Mucosa of descending colon (tissue), 3 donors: Measurements from ENCODE around the gene GSS. TPM values are rescaled to one million over a fixed set of nuclear protein-coding genes. Genes with fewer than 3 reads are reported as not detected.

Source experiments
- ATAC-seq: fragments of 200-7000 bp; cut with Tn5 transposase; one replicate; pipeline ENCODE4 v1.9.1; 2020; ENCODE audit warnings: mild to moderate bottlenecking, moderate library complexity
- DNase-seq, 3 donors: peaks; one replicate each; pipeline ENCODE4 v3.0.0-alpha.2; 2020
- H3K36me3 ChIP-seq: fragments of 200-600 bp; one replicate; pipeline ENCODE4 v1.8.0; 2021; ENCODE audit warnings: low read depth, mild to moderate bottlenecking
- H3K4me1 ChIP-seq: fragments of 200-600 bp; one replicate; pipeline ENCODE4 v1.8.0; 2021; ENCODE audit warnings: low read depth, mild to moderate bottlenecking
- H3K4me3 ChIP-seq: fragments of 200-600 bp; one replicate; pipeline ENCODE4 v1.8.0; 2021; ENCODE audit warnings: mild to moderate bottlenecking
- H3K9me3 ChIP-seq: fragments of 200-600 bp; one replicate; pipeline ENCODE4 v1.8.0; 2021; ENCODE audit warnings: mild to moderate bottlenecking
- CTCF ChIP-seq: fragments of 200-600 bp; IDR thresholded peaks from one replicate; pipeline ENCODE4 v1.8.0; 2022; ENCODE audit warnings: antibody characterized with exemption, mild to moderate bottlenecking
- intact Hi-C, 2 donors: fragments of 100-400 bp; cut with DNase I in 1 of 2; cut with micrococcal nuclease in 1 of 2; formaldehyde crosslinking; loops; one replicate each; pipeline versions ENCODE4 v1.11.0 to v1.11.1; 2022; cut with DNase I, micrococcal nuclease
- total RNA-seq, 3 donors: library from RNA; stranded (reverse); fragmentation: NEBNext Ultra II Directional in 2 of 3; extraction: Animal tissue kit (Norgen Biotek cat#: 25700) in 2 of 3; gene quantifications; one replicate each; pipeline versions ENCODE4 v1.2.1 to v1.2.4, GENCODE V29; 2021 to 2023
- donor health status: DM: no; HTN: no; CAD: no; lungs with moderate emphysema.
- donor health status: DM: no; HTN: no; CAD: no.
- donor health status: DM: no; HTN: yes; CAD: no.

The GSS gene
- total RNA-seq, 3 donors from 2014 or later, result 45.2 to 97.3 (median 91.8) TPM

GRCh38 chr20:34995696-34996095 is 40.1 kb upstream of the GSS start:
- no peak for TF ChIP-seq CTCF
- intact Hi-C loops, result no loop called here
- Histone ChIP-seq H3K9me3 (no peaks in the 10 kb centered on the region), H3K36me3 (peaks cover 5% of the 10 kb centered on the region), H3K4me1 (peaks cover 4% of the 10 kb centered on the region), H3K4me3 (no peak overlapping the region)
- ATAC-seq, result no peak
- DNase-seq, result peak in 1 of 3 donors; percentile 34

GRCh38 chr20:34995192-34995591 is 39.6 kb upstream of the GSS start:
- peaks cover 5% of the 10 kb centered on the region for H3K36me3 ChIP-seq
- intact Hi-C loops, result no loop called here
- DNase-seq (peak in 1 of 3 donors; percentile 37), ATAC-seq (no peak)
- no peak for TF ChIP-seq CTCF
- no peaks in the 10 kb centered on the region for H3K9me3 ChIP-seq
- H3K4me3 ChIP-seq, result no peak overlapping the region
- H3K4me1 ChIP-seq, result peaks cover 4% of the 10 kb centered on the region

GRCh38 chr20:34994509-34995131 is 39.0 kb upstream of the GSS start:
- intact Hi-C loops, result no loop called here

GRCh38 chr20:34993941-34994508 is 38.4 kb upstream of the GSS start:
- no peak for ATAC-seq
- Histone ChIP-seq H3K4me1 (peaks cover 4% of the 10 kb centered on the region), H3K4me3 (no peak overlapping the region), H3K36me3 (peaks cover 3% of the 10 kb centered on the region), H3K9me3 (no peaks in the 10 kb centered on the region)
- TF ChIP-seq CTCF, result no peak
- DNase-seq, result no peak
- intact Hi-C loops, result no loop called here

More at GRCh38 chr20:34994509-34995131, 39.0 kb upstream of the GSS start:
- Histone ChIP-seq H3K4me3 (no peak overlapping the region), H3K36me3 (peaks cover 5% of the 10 kb centered on the region), H3K9me3 (no peaks in the 10 kb centered on the region), H3K4me1 (peaks cover 4% of the 10 kb centered on the region)
- ATAC-seq, result no peak
- peak in 1 of 3 donors; percentile 15 for DNase-seq
- no peak for TF ChIP-seq CTCF

- Histone ChIP-seq H3K4me3 (no peak overlapping the region), H3K9me3 (no peaks in the 10 kb centered on the region), H3K4me1 (peaks cover 4% of the 10 kb centered on the region), H3K36me3 (no peaks in the 10 kb centered on the region)
- ATAC-seq (no peak), DNase-seq (no peak)
- no peak for TF ChIP-seq CTCF
- intact Hi-C loops, result no loop called here
Observed at GRCh38 chr20:34992751-34993417, 37.3 kb upstream of the GSS start.
